ENCODE data around the gene SLC2A9.

GRCh38 chr4:10022346-10023049, 1.2 kb upstream of the SLC2A9 start:
- no peak for TF ChIP-seq CTCF (IDR thresholded peaks at IDR 0.05)
- no peak for TF ChIP-seq POLR2A (IDR thresholded peaks at IDR 0.05)
